LNCAP (cell line): ENCODE data around the gene AHCY.

Source experiments
- TF ChIP-seq, protein P1 (sequence below): fragments of 450-650 bp; IDR thresholded peaks from 2 replicates; pipeline ENCODE4 v1.5.1; 2017; ENCODE audit warnings: mild to moderate bottlenecking

Gene AHCY

DNA sequence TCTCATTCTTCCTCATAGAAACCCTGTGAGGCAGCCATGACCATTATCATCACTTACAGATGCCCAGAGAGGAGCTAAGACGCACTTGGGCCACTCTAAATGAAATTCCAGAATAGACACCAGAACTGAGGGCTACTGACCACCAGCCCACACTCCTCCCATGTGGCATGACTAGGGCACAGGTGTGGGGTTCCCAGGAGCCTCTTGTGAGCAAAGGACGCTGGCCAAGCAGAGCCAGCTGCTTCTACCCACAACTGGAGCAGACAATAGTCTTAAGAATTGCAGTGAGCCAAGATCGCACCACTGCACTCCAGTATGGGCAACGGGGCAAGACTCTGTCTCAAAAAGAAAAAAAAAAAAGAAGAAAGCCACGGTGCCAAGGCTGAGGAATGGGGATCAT lies 10.0 kb downstream of the AHCY start:
- TF ChIP-seq, protein P1, sequence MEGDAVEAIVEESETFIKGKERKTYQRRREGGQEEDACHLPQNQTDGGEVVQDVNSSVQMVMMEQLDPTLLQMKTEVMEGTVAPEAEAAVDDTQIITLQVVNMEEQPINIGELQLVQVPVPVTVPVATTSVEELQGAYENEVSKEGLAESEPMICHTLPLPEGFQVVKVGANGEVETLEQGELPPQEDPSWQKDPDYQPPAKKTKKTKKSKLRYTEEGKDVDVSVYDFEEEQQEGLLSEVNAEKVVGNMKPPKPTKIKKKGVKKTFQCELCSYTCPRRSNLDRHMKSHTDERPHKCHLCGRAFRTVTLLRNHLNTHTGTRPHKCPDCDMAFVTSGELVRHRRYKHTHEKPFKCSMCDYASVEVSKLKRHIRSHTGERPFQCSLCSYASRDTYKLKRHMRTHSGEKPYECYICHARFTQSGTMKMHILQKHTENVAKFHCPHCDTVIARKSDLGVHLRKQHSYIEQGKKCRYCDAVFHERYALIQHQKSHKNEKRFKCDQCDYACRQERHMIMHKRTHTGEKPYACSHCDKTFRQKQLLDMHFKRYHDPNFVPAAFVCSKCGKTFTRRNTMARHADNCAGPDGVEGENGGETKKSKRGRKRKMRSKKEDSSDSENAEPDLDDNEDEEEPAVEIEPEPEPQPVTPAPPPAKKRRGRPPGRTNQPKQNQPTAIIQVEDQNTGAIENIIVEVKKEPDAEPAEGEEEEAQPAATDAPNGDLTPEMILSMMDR: no peak

DNA sequence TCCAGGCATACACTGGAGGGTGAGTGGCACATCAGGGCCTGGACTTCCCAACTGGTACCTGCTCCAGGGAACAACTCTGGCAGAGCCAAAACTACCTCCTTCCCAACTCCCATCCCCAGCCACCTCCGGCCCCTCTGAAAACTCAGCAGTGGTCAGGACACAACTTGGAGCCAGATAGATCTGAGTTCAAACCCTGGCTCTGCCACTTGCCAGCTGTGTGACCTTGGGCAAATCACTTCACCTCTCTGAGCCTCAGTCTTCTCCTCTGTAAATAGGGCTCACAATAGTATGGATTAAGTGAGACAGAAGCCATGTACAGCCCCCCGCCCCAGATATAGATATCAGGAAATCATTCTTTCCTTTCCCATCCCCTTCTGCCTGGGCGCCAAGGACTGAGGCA lies 10.7 kb downstream of the AHCY start:
- TF ChIP-seq, protein P1: no peak

DNA sequence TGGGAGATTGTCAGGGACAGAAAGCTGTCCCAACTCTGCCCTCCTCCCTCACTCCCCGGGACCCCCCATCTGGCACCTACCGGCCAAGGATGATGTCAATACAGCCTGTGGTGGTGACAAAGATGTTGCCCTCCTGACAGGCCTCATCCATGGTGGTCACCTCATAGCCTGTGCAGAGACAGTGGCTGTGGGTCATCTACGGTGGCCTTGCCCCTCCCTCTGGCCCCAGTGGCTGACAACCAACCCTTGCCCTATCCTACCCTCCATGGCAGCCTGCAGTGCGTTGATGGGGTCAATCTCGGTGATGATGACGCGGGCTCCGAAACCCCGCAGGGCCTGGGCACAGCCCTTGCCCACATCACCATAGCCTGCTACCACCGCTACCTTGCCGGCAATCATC lies 12.7 kb downstream of the AHCY start:
- TF ChIP-seq, protein P1: no peak

DNA sequence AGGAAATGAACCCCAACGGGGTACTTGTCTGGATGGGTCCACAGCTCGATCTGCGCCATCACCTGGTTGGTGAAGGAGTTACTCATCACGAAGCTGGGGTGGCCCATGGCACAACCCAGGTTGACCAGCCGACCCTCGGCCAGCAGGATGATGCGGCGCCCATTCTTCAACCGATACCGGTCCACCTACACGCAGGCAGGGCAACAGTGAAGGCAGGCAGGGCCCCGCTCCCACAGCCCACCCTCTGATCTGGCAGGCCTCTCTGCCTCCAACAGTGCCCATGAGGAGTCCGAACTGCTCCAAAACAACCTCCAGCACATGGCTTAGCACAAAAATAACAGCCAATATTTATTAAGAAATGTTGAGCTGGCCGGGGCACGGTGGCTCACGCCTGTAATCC lies 17.7 kb downstream of the AHCY start:
- TF ChIP-seq, protein P1: no peak

DNA sequence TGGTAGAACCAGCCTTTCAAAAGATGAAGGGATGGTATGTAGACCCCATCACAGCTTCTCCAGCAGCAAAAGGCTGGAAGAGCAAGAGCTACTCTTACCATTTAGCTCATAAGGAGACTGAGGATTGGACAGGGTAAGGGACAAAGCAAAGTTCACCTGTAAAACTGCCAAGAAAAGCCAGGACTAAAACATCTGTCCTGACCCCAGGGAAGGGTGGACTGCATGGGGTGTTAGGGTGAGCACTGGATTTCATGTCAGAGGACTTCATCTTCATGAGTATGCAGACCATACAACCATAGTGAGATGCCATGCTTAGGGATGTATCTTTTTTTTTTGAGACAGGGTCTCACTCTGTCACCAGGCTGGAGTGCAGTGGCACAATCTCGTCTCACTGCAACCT lies 19.3 kb downstream of the AHCY start:
- TF ChIP-seq, protein P1: no peak

DNA sequence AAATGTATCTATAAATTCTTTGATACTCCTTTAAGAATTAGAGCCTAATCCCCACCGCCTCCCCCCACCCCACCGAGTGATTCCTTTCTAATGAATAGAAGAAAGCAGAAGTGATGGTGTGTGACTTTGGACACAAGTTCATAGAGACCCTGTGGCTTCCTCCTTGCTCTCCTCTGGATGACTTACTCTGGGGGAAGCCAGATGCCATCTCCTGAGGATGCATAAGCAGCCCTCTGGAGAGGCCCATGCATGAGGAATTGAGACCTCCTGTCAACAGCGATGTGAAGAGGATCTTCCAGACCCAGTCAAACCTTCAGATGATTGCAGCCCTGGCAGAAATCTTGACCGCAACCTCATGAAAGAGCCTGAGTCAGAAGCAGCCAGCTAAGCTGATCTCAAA lies 21.1 kb downstream of the AHCY start:
- TF ChIP-seq, protein P1: no peak

DNA sequence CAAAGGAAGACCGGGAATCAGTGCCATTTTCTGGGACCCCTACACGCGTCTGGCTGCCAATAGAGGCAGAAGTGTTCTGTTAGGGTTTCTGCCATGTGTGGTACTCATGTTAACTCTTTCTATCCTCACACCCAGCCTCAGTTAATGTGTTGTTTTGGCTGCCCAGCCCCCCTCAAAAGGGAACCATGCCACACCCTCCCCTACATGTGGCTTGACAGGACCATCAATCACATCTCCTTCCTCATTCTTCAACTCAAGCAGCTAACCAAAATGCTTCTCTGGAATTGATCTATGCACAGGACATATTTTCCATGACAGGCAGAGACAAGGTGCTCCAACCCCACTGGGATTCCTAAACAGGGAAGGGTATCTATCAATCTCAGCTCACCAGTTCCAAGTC lies 22.0 kb downstream of the AHCY start:
- TF ChIP-seq, protein P1: no peak

DNA sequence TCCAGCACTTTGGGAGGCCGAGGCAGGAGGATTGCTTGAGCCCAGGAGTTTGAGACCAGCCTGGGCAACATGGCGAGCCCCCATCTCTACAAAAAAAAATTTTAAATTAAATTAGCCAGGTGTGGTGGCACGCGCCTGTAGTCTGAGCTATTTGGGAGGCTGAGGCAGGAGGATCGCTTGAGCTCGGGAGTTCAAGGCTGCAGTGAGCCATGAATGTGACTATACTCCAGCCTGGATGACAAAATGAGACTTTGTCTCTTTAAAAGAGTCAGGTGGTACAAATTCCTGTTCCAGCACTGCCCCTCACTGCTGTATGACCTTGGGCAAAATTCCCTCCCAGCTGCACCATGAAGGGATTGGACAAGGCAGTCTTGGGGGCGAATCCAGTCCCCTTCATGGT lies 28.5 kb downstream of the AHCY start:
- TF ChIP-seq, protein P1: no peak
